PFSK-1 (cell line): ENCODE data around the gene GRAMD1C.

ENCODE experiments used
- FOXP2 ChIP-seq: optimal IDR thresholded peaks from 2 replicates; pipeline ENCODE3; 2011; ENCODE audit warnings: borderline replicate concordance, control low read depth, inconsistent platforms; ENCODE audit not compliant: insufficient read depth; ENCODE audit errors: extremely low read length, extremely low read depth
- POLR2AphosphoS5 ChIP-seq: IDR thresholded peaks from 2 replicates; pipeline ENCODE4 v1.6.1; 2012; ENCODE audit warnings: low read depth, mild to moderate bottlenecking, control low read depth, low read length, moderate library complexity
- SIN3A ChIP-seq: IDR thresholded peaks from 2 replicates; pipeline ENCODE4 v1.6.1; 2012; ENCODE audit warnings: mild to moderate bottlenecking, low read length, moderate library complexity, borderline replicate concordance; ENCODE audit not compliant: insufficient read depth
- TAF1 ChIP-seq: IDR thresholded peaks from 2 replicates; pipeline ENCODE4 v1.6.1; 2012; ENCODE audit warnings: low read length, control low read depth, borderline replicate concordance; ENCODE audit not compliant: insufficient read depth
- TF ChIP-seq, protein P1 (sequence below), 2 experiments: IDR thresholded peaks; 2 replicates each; pipeline versions ENCODE4 v1.6.1 to v1.8.0; 2011 to 2012; ENCODE audit warnings: low read depth in 2 of 2, low read length in 2 of 2, control low read depth in 1 of 2, inconsistent platforms in 1 of 2, mild to moderate bottlenecking in 1 of 2, moderate library complexity in 1 of 2; ENCODE audit not compliant: insufficient read depth in 1 of 2

GRAMD1C gene

DNA sequence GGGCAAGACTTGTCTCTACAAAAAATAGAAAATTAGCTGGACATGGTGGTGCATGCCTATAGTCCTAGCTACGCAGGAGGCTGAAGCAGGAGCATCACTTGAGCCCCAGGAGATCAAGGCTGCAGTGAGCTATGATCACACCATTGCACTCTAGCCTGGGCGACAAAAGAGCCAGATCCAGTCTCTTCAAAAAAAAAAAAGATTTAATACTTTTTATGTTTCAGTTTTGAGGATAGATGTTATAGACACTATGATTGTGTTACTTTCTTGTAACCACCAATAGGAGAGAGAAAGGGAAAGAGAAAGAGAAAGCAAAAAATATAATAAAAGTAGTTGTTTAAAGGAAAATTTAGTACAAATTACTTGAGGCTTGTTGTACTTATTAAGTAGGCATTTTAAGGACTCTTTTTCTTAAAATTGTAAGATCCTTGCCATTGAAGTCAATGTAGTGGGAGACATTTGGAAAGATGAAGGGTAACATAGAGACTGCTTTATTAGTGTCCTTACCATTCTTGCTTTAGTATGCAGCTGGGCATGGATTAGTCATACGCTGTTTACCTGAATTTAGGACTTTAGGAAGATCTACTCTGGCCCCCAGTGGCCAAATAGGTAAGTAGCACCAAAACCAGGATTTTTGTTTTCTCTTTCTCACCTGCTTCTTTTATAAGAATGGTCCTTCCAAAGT is 74.1 kb downstream of the GRAMD1C start:
- TF ChIP-seq SIN3A, result no peak
- TF ChIP-seq FOXP2, result no peak
- no peak for TF ChIP-seq TAF1
- TF ChIP-seq, protein P1, sequence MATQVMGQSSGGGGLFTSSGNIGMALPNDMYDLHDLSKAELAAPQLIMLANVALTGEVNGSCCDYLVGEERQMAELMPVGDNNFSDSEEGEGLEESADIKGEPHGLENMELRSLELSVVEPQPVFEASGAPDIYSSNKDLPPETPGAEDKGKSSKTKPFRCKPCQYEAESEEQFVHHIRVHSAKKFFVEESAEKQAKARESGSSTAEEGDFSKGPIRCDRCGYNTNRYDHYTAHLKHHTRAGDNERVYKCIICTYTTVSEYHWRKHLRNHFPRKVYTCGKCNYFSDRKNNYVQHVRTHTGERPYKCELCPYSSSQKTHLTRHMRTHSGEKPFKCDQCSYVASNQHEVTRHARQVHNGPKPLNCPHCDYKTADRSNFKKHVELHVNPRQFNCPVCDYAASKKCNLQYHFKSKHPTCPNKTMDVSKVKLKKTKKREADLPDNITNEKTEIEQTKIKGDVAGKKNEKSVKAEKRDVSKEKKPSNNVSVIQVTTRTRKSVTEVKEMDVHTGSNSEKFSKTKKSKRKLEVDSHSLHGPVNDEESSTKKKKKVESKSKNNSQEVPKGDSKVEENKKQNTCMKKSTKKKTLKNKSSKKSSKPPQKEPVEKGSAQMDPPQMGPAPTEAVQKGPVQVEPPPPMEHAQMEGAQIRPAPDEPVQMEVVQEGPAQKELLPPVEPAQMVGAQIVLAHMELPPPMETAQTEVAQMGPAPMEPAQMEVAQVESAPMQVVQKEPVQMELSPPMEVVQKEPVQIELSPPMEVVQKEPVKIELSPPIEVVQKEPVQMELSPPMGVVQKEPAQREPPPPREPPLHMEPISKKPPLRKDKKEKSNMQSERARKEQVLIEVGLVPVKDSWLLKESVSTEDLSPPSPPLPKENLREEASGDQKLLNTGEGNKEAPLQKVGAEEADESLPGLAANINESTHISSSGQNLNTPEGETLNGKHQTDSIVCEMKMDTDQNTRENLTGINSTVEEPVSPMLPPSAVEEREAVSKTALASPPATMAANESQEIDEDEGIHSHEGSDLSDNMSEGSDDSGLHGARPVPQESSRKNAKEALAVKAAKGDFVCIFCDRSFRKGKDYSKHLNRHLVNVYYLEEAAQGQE (IDR thresholded peaks at IDR 0.05; ENCODE audit: insufficient read depth in 1 of 2, low read depth in 2 of 2, low read length in 2 of 2), result no peak

DNA sequence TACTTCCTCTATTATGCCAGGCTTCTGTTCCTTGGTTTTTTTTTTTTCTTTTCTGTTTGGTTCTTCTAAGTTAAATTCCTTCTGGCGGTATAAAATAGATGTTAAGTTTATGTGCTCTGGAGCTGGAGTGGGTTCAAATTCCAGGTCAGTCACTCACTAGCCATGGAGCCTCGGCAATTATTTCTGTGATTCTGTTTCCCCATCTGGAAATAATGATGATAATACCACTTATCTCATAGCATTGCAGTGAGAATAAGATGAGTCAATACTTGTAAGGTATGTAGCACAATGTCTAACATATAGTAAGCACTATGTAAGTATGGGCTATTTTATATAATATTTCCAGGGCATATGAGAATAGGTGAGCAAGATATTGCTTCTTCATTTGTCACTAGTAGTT is 76.1 kb downstream of the GRAMD1C start:
- no peak for TF ChIP-seq POLR2AphosphoS5
- no peak for TF ChIP-seq SIN3A
- no peak for TF ChIP-seq FOXP2
- TF ChIP-seq, protein P1 (IDR thresholded peaks at IDR 0.05; ENCODE audit: insufficient read depth in 1 of 2, low read depth in 2 of 2, low read length in 2 of 2), result no peak

DNA sequence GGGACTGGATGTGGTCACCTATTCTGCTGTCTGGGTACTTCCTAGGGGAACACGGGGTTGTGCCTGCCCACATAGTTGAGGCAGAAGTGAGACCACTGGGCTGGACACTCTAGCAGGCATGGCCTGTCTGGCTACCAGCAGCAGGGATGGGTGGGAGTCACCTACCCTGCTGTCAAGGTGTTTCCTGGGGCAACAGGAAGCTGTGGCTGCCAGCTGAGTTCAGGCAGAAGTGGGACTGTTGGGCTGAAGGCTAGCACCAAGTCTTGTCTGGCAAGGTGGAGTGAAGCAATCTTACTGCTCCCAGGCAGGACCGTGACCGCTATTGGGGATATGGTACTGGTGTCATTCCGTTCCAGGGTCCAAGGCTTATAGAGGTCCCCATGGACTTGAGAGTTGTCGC is 89.0 kb downstream of the GRAMD1C start:
- no peak for TF ChIP-seq FOXP2
- no peak for TF ChIP-seq SIN3A
- no peak for TF ChIP-seq TAF1
- TF ChIP-seq, protein P1 (IDR thresholded peaks at IDR 0.05; ENCODE audit: insufficient read depth in 1 of 2, low read depth in 2 of 2, low read length in 2 of 2), result no peak
- TF ChIP-seq POLR2AphosphoS5, result no peak

DNA sequence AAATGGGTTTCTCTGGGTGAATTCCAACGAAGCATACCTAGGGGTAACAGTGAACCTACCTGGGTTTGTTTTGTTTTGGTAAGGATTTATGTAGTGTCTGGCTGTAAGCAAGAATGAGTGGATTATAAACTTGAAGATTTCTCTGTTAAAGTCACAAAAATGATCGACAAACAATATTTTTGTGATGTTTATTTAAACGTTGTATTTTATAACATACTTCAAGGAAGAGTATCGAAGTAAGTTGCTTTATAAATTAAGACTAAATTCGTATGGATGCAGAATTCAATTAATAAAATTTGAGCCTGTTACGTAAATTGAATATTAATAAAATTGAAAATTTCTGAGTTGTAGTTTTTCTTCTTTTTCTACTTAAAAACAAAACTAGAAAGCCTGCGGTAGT is 108.2 kb downstream of the GRAMD1C start:
- TF ChIP-seq SIN3A (no peak), POLR2AphosphoS5 (no peak)

DNA sequence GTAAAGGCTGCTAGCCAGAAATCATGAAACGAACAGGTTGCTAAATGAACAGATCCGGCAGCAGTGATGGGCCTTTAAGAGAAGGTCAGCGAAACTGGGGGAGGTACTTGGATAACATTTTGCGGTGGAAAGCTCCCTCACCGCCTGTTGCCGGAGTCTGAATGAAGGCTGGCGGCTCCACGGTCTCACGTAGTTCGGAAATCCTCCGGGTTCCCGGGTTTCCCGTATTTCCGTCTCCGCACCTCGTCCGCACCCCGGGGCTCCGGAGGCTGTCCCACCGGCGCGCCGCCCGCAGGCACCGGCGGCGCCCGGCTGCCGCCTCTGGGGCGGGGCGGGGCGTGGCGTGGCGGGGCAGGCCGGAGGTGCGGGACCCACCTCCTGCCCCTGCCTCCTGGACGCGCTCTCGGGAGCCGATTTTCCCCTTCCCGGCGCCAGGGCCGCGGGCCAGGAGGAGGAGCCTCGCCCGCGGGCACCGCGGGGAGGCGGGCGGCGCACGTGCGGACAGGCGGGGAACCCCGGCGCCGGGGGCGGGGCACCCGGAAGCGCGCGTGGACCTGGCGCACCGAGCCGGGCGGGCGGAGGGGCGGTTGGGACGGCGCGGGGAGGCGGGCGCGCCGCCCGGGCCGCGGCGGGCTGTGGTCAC is 108.9 kb downstream of the GRAMD1C start, which contains the start of gene ZDHHC23:
ZDHHC23 (plus strand) TSS at position 642 of the 643 bp plus-strand sequence. CDS start 790 bp downstream, outside the sequence.
- TF ChIP-seq SIN3A, result no peak
- no peak for TF ChIP-seq FOXP2
- no peak for TF ChIP-seq POLR2AphosphoS5
- TF ChIP-seq TAF1, result no peak
- TF ChIP-seq, protein P1 (IDR thresholded peaks at IDR 0.05; ENCODE audit: insufficient read depth in 1 of 2, low read depth in 2 of 2, low read length in 2 of 2), result no peak
